ENCODE measurements around the gene CTSH.

DNA sequence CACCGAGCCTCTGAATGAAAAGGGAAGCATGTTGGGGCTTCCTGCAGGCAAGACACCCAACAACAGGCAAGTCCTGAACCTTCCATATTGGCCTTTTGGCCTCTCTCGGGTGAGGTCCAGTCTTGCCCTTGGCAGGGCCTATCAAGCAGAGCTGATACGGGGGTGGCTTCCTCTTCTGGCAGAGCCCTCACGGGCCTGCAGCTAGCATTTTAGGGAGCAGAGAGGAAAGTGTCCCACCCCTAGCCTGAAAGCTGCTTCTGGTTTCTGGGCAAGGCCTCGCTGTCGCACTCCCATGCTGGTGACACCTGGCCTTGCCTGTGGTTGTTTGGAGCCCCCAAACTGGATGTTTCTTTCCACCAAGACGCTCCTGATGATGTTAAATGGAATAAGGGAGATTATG, 31.8 kb upstream of the CTSH start:
- no peak for TF ChIP-seq POLR2A (IDR thresholded peaks at IDR 0.05; ENCODE audit: extremely low read depth, insufficient read length)
- TF ChIP-seq, protein P1, sequence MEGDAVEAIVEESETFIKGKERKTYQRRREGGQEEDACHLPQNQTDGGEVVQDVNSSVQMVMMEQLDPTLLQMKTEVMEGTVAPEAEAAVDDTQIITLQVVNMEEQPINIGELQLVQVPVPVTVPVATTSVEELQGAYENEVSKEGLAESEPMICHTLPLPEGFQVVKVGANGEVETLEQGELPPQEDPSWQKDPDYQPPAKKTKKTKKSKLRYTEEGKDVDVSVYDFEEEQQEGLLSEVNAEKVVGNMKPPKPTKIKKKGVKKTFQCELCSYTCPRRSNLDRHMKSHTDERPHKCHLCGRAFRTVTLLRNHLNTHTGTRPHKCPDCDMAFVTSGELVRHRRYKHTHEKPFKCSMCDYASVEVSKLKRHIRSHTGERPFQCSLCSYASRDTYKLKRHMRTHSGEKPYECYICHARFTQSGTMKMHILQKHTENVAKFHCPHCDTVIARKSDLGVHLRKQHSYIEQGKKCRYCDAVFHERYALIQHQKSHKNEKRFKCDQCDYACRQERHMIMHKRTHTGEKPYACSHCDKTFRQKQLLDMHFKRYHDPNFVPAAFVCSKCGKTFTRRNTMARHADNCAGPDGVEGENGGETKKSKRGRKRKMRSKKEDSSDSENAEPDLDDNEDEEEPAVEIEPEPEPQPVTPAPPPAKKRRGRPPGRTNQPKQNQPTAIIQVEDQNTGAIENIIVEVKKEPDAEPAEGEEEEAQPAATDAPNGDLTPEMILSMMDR (IDR thresholded peaks at IDR 0.05; ENCODE audit: low read depth, low read length), result no peak
- no peak for TF ChIP-seq MYC (IDR thresholded peaks at IDR 0.05; ENCODE audit: low read depth, low read length)

All from NB4 (cell line).